Neural progenitor cell (in vitro differentiated cells): Measurements from ENCODE around the gene NEDD4L.

Experiments
- CTCF ChIP-seq: fragments of 200-600 bp; sonication (generic); IDR thresholded peaks from 2 replicates; pipeline ENCODE4 v1.5.1; 2017; ENCODE audit warnings: antibody characterized with exemption, mild to moderate bottlenecking
- EZH2 ChIP-seq: fragments of 200-600 bp; sonication (generic); IDR thresholded peaks from 2 replicates; pipeline ENCODE4 v1.6.1; 2017; ENCODE audit warnings: antibody characterized with exemption, mild to moderate bottlenecking, moderate library complexity
- EZH2phosphoT487 ChIP-seq: fragments of 200-600 bp; sonication (generic); IDR thresholded peaks from 2 replicates; pipeline ENCODE4 v1.6.1; 2017; ENCODE audit warnings: antibody characterized with exemption

DNA sequence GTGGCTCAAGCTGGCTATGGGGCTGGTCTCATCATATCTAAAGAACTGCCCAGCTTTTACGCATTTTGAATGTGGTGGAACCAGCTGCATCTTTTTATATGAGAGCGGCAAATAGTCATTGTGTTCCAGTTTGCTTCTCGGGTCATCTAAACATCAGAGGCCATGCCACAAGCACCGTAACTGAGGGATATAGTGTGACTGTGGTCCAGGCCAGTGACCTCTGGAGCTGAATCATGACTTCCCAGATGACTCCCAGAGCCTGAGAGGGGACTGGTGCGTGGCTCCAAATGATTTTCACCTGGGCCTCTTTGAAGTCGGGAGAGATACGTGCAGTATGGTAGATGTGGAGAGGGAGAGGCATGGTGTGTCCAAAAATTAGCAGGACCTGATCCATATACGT lies 271.0 kb downstream of the NEDD4L start:
- TF ChIP-seq EZH2: no peak
- no peak for TF ChIP-seq CTCF
- TF ChIP-seq EZH2phosphoT487: no peak
